ENCODE data around the gene DPF3.

GRCh38 chr14:72732022-72732780, 161.7 kb downstream of the DPF3 start:
- TF ChIP-seq POLR2A (IDR thresholded peaks at IDR 0.05): no peak
- no peak for TF ChIP-seq POLR2AphosphoS5 (IDR thresholded peaks at IDR 0.05)
